B cell (primary cell): Measurements from ENCODE around the gene AIF1. TPM values are rescaled to one million over a fixed set of nuclear protein-coding genes. Genes with fewer than 3 reads are reported as not detected.

ENCODE experiments used
- ATAC-seq: fragments of 200-7000 bp; cut with Tn5 transposase; one replicate; pipeline ENCODE4 v1.10.0; 2021; ENCODE audit warnings: low read depth, mild to moderate bottlenecking, moderate number of reproducible peaks, moderate library complexity
- CTCF ChIA-PET: fragments of 350-600 bp; sonication (Branson Sonifier 250); formaldehyde crosslinking; loops from one replicate; lab custom pipeline; 2021; ENCODE audit warnings: antibody characterized with exemption, inconsistent platforms; lab: Charles Lee
- POLR2A ChIA-PET: fragments of 350-600 bp; sonication (Branson Sonifier 250); formaldehyde crosslinking; loops from one replicate; lab custom pipeline; 2021; ENCODE audit warnings: antibody characterized with exemption; lab: Charles Lee
- DNase-seq: peaks from one replicate; pipeline ENCODE4 v3.0.0; 2013
- H2AFZ ChIP-seq: 2 replicates; pipeline ENCODE4 v1.6.1; 2012; ENCODE audit warnings: mild to moderate bottlenecking, low read depth, low read length; ENCODE audit not compliant: insufficient read depth, poor library complexity, severe bottlenecking
- H3K27ac ChIP-seq, 2 donors: 1 replicate in 1 of 2; 2 replicates in 1 of 2; pipeline ENCODE4 v1.5.1; 2012 to 2013; ENCODE audit warnings: low read length in 2 of 2, mild to moderate bottlenecking in 2 of 2, moderate library complexity in 1 of 2
- H3K27me3 ChIP-seq, 4 experiments: fragments of 200-600 bp in 1 of 4; sonication (generic) in 1 of 4; replicated peaks in 1 of 4; 1 replicate in 2 of 4; 2 replicates in 2 of 4; pipeline versions ENCODE4 v1.6.1 to v1.7.0; 2013 to 2016; ENCODE audit warnings: low read length in 3 of 4, mild to moderate bottlenecking in 2 of 4, mixed read lengths in 1 of 4, moderate library complexity in 1 of 4; ENCODE audit not compliant: insufficient read depth in 4 of 4, control insufficient read depth in 3 of 4; ENCODE audit errors: control extremely low read depth in 1 of 4
- H3K36me3 ChIP-seq, 2 experiments: replicated peaks in 1 of 2; 1 replicate in 1 of 2; 2 replicates in 1 of 2; pipeline versions ENCODE4 v1.6.1 to v1.7.1; 2013; ENCODE audit warnings: low read length in 1 of 2; ENCODE audit not compliant: insufficient read depth in 2 of 2, control insufficient read depth in 1 of 2; ENCODE audit errors: control extremely low read depth in 1 of 2, extremely low read depth in 1 of 2
- H3K4me1 ChIP-seq, 2 donors: fragments of 200-600 bp in 1 of 2; sonication (generic) in 1 of 2; 1 replicate in 1 of 2; 2 replicates in 1 of 2; pipeline versions ENCODE4 v1.5.1 to v1.6.1; 2013 to 2017; ENCODE audit warnings: low read length in 2 of 2; ENCODE audit not compliant: control insufficient read depth in 2 of 2, insufficient read depth in 2 of 2
- H3K4me2 ChIP-seq: replicated peaks from 2 replicates; pipeline ENCODE3; 2012; ENCODE audit warnings: mild to moderate bottlenecking, low read depth, low read length; ENCODE audit not compliant: poor library complexity, severe bottlenecking
- H3K4me3 ChIP-seq, 5 experiments: fragments of 200-600 bp in 1 of 5; sonication (generic) in 1 of 5; 1 replicate in 3 of 5; 2 replicates in 2 of 5; pipeline versions ENCODE4 v1.5.1 to v1.7.0; 2011 to 2016; ENCODE audit warnings: low read length in 4 of 5, mild to moderate bottlenecking in 4 of 5, low read depth in 2 of 5, control low read depth in 1 of 5, moderate library complexity in 1 of 5; ENCODE audit not compliant: insufficient read depth in 1 of 5; ENCODE audit errors: control extremely low read depth in 1 of 5, extremely low read depth in 1 of 5
- H3K79me2 ChIP-seq: fragments of 200-600 bp; sonication (generic); one replicate; pipeline ENCODE4 v1.6.0; 2016; ENCODE audit warnings: low read length; ENCODE audit not compliant: control insufficient read depth, insufficient read depth
- H3K9ac ChIP-seq: fragments of 200-600 bp; sonication (generic); 2 replicates; pipeline ENCODE4 v1.6.1; 2017; ENCODE audit warnings: mild to moderate bottlenecking, low read length, moderate library complexity
- H3K9me3 ChIP-seq, 3 donors: one replicate each; pipeline versions ENCODE4 v1.6.1 to v1.7.1; 2013; ENCODE audit warnings: low read length in 2 of 3; ENCODE audit not compliant: control insufficient read depth in 2 of 3, insufficient read depth in 1 of 3; ENCODE audit errors: control extremely low read depth in 1 of 3
- H4K20me1 ChIP-seq: 2 replicates; pipeline ENCODE4 v1.6.0; 2012; ENCODE audit warnings: mild to moderate bottlenecking, low read length; ENCODE audit not compliant: insufficient read depth, control insufficient read depth, poor library complexity, severe bottlenecking
- H3K27ac Mint-ChIP-seq: one replicate; pipeline ENCODE4 v1.8.0; 2021; ENCODE audit warnings: mixed read lengths
- H3K27me3 Mint-ChIP-seq: one replicate; pipeline ENCODE4 v1.8.0; 2021; ENCODE audit warnings: mixed read lengths
- H3K4me1 Mint-ChIP-seq: one replicate; pipeline ENCODE4 v1.8.0; 2021; ENCODE audit warnings: mixed read lengths
- H3K4me3 Mint-ChIP-seq: one replicate; pipeline ENCODE4 v1.8.0; 2021; ENCODE audit warnings: mixed read lengths
- H3K9me3 Mint-ChIP-seq: one replicate; pipeline ENCODE4 v1.8.0; 2022; ENCODE audit warnings: mixed read lengths; ENCODE audit not compliant: insufficient read depth
- CTCF ChIP-seq: fragments of 200-600 bp; IDR thresholded peaks from one replicate; pipeline ENCODE4 v1.8.0; 2022; ENCODE audit warnings: antibody characterized with exemption, mild to moderate bottlenecking
- EZH2 ChIP-seq: IDR thresholded peaks from 2 replicates; pipeline ENCODE4 v1.6.1; 2012; ENCODE audit warnings: borderline replicate concordance, low read depth, mild to moderate bottlenecking, moderate library complexity, low read length; ENCODE audit not compliant: insufficient read depth, poor library complexity, severe bottlenecking
- WGBS: methylation state at CpG from one replicate; pipeline ENCODE4 v1.1.5; 2013; ENCODE audit warnings: missing lambda C conversion rate; ENCODE audit not compliant: insufficient coverage; 5-methylcytosine and 5-hydroxymethylcytosine counted together
- intact Hi-C: fragments of 100-400 bp; cut with micrococcal nuclease; formaldehyde crosslinking; loops from one replicate; pipeline ENCODE4 v1.10.0; 2022
- polyA plus RNA-seq: library from polyadenylated mRNA; depleted of rRNA; stranded (reverse); fragments of >200 nt; gene quantifications from 2 replicates; pipeline ENCODE4 v1.2.3, GENCODE V29; 2012
- total RNA-seq, 2 donors: library from RNA; stranded (reverse); fragments of 120-200 nt in 1 of 2; gene quantifications; 1 replicate in 1 of 2; 2 replicates in 1 of 2; pipeline versions ENCODE4 v1.2.3 to v1.2.4, GENCODE V29; 2013 to 2022

Gene AIF1
- total and polyA plus RNA-seq, 2 donors (not counting 1 experiment from before 2014, with no cell fraction given), result 1.3 to 7.5 TPM

- Histone ChIP-seq H2AFZ (no peak overlapping the region), H3K27ac (no peak overlapping the region), H3K9me3 (no peaks in the 10 kb centered on the region), H4K20me1 (no peaks in the 10 kb centered on the region), H3K36me3 (no peaks in the 10 kb centered on the region), H3K4me2 (no peak overlapping the region), H3K79me2 (no peaks in the 10 kb centered on the region), H3K4me3 (no peak overlapping the region), H3K9ac (no peak overlapping the region), H3K4me1 (peaks cover 20 to 21% of the 10 kb centered on the region in 2 donors), H3K27me3 (no peaks in the 10 kb centered on the region)
- H3K27me3 Mint-ChIP-seq, result no peaks in the 10 kb centered on the region
- intact Hi-C loops, result no loop called here
- H3K4me3 Mint-ChIP-seq, result no peak overlapping the region
- no peaks in the 10 kb centered on the region for H3K9me3 Mint-ChIP-seq
- WGBS, result 95% methylated on average over 4 of the region's 4 CpGs
- no peak for ATAC-seq
- no peak overlapping the region for H3K27ac Mint-ChIP-seq
- no peak for DNase-seq
- peaks cover 22% of the 10 kb centered on the region for H3K4me1 Mint-ChIP-seq
- TF ChIP-seq CTCF (no peak), EZH2 (no peak)
- CTCF ChIA-PET, result interaction anchor here (0.6 to 2.8 kb wide), 5 partner anchors 11 to 60 kb away, joined by 4 to 28 read pairs (median 6); no protein-coding TSS in a partner anchor
- POLR2A ChIA-PET, result no interaction called here
Measured at GRCh38 chr6:31610968-31611367, 4.1 kb upstream of the AIF1 start.

- Histone ChIP-seq H3K4me3 (no peak overlapping the region), H3K27me3 (no peaks in the 10 kb centered on the region), H3K4me1 (peaks cover 27 to 30% of the 10 kb centered on the region in 2 donors), H4K20me1 (no peaks in the 10 kb centered on the region), H3K9me3 (peaks cover 0 to 2% (median 0%) of the 10 kb centered on the region in 3 donors), H3K4me2 (peak overlapping the region; percentile 61), H3K36me3 (no peaks in the 10 kb centered on the region), H3K9ac (no peak overlapping the region), H3K27ac (peak overlapping the region; percentile 26 to 68), H2AFZ (peak overlapping the region; percentile 55), H3K79me2 (no peaks in the 10 kb centered on the region)
- Mint-ChIP-seq H3K27me3 (no peaks in the 10 kb centered on the region), H3K27ac (peak overlapping the region; percentile 89), H3K4me1 (peaks cover 33% of the 10 kb centered on the region), H3K9me3 (no peaks in the 10 kb centered on the region), H3K4me3 (peak overlapping the region; percentile 70)
- CTCF ChIA-PET, result interaction anchor here (0.8 to 5.6 kb wide), 4 partner anchors 17 to 41 kb away, joined by 3 to 44 read pairs (median 3); partner anchors contain the start of gene LTB
- intact Hi-C loops, result no loop called here
- peak; percentile 69 for ATAC-seq
- TF ChIP-seq EZH2 (no peak), CTCF (no peak)
- POLR2A ChIA-PET, result no interaction called here
- 70% methylated on average over 3 of the region's 8 CpGs for WGBS
- DNase-seq, result peak; percentile 60
Measured at GRCh38 chr6:31614075-31614619, 887 bp upstream of the AIF1 start.
